Measurements from ENCODE around the gene NHERF1.

Gene NHERF1

DNA sequence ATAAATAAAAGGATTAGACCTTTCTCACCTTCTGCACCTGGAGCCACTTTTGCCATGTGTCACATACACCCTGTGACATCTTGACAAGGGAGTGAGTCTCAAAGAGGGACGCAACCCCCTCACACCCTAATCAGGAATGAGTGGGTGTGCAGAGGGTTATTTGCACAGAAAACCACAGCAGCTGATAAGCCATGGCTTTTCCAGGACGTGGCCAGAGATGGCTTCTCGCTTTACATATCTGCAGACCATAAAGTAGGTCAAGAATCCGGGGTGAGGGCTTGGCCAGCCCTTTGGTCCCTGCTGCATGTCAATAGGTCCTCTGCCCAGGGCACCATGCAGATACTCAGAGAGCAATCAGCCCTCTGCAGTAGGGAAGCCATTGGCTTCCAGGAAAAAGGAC, 33.3 kb upstream of the NHERF1 start:
- H3K36me3 ChIP-seq (ENCODE audit: low read length) = no peaks in the 10 kb centered on the region
- H3K4me2 ChIP-seq (ENCODE audit: low read depth, low read length, poor library complexity, severe bottlenecking) = no peak overlapping the region
- no peak overlapping the region for H3K27ac ChIP-seq (ENCODE audit: low read depth, low read length)
- no peaks in the 10 kb centered on the region for H3F3A ChIP-seq (ENCODE audit: insufficient read depth)
- TF ChIP-seq, protein P1, sequence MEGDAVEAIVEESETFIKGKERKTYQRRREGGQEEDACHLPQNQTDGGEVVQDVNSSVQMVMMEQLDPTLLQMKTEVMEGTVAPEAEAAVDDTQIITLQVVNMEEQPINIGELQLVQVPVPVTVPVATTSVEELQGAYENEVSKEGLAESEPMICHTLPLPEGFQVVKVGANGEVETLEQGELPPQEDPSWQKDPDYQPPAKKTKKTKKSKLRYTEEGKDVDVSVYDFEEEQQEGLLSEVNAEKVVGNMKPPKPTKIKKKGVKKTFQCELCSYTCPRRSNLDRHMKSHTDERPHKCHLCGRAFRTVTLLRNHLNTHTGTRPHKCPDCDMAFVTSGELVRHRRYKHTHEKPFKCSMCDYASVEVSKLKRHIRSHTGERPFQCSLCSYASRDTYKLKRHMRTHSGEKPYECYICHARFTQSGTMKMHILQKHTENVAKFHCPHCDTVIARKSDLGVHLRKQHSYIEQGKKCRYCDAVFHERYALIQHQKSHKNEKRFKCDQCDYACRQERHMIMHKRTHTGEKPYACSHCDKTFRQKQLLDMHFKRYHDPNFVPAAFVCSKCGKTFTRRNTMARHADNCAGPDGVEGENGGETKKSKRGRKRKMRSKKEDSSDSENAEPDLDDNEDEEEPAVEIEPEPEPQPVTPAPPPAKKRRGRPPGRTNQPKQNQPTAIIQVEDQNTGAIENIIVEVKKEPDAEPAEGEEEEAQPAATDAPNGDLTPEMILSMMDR (IDR thresholded peaks at IDR 0.05; ENCODE audit: insufficient read depth, low read length, poor library complexity, severe bottlenecking) = no peak
- no peak for TF ChIP-seq EZH2phosphoT487 (conservative IDR thresholded peaks at IDR 0.05; ENCODE audit: low read length)
- H4K20me1 ChIP-seq (ENCODE audit: low read depth, low read length) = no peaks in the 10 kb centered on the region
- H3K4me3 ChIP-seq (ENCODE audit: insufficient read depth, low read length, poor library complexity, severe bottlenecking) = no peak overlapping the region
- no peaks in the 10 kb centered on the region for H3K9me3 ChIP-seq (ENCODE audit: insufficient read depth, low read length)
- peaks cover 2% of the 10 kb centered on the region; the same call in 1 of the 2 replicates for H3K27me3 ChIP-seq (ENCODE audit: low read length)
- no peaks in the 10 kb centered on the region for H3K9me2 ChIP-seq (replicated peaks; ENCODE audit: insufficient read depth, low read length)
- H3K79me2 ChIP-seq (ENCODE audit: insufficient read depth, low read length) = no peaks in the 10 kb centered on the region
- no peak overlapping the region for H3K9ac ChIP-seq (ENCODE audit: low read length)
- H2AFZ ChIP-seq (ENCODE audit: low read depth, low read length, severe bottlenecking) = no peak overlapping the region

DNA sequence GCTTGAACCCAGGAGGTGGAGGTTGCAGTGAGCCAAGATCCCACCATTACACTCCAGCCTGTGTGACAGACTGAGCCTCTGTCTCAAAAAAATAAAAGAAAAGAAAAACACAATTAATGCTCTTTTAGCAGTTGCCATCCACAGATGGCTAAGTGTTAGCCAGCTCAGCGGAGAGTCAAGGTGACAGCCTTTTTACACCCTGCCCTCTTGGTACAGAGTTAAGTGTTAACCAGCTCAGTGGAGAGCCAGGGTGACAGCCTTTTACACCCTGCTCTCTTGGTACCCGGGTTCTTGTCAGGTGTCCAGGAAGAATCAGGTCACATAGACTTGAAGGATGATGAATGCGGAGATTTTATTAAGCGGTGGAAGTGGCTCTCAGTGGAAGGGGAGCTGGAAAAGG, 27.9 kb upstream of the NHERF1 start:
- Histone ChIP-seq H3K4me3 (ENCODE audit: insufficient read depth, low read length, poor library complexity, severe bottlenecking) (no peak overlapping the region), H3K36me3 (ENCODE audit: low read length) (no peaks in the 10 kb centered on the region), H4K20me1 (ENCODE audit: low read depth, low read length) (no peaks in the 10 kb centered on the region), H3K27me3 (ENCODE audit: low read length) (no peaks in the 10 kb centered on the region), H3K9me3 (ENCODE audit: insufficient read depth, low read length) (no peaks in the 10 kb centered on the region), H3K27ac (ENCODE audit: low read depth, low read length) (no peak overlapping the region), H3F3A (ENCODE audit: insufficient read depth) (no peaks in the 10 kb centered on the region), H3K4me2 (ENCODE audit: low read depth, low read length, poor library complexity, severe bottlenecking) (no peak overlapping the region), H3K79me2 (ENCODE audit: insufficient read depth, low read length) (no peaks in the 10 kb centered on the region), H3K9me2 (replicated peaks; ENCODE audit: insufficient read depth, low read length) (no peaks in the 10 kb centered on the region), H2AFZ (ENCODE audit: low read depth, low read length, severe bottlenecking) (no peak overlapping the region), H3K9ac (ENCODE audit: low read length) (no peak overlapping the region)
- TF ChIP-seq EZH2phosphoT487 (conservative IDR thresholded peaks at IDR 0.05; ENCODE audit: low read length) = no peak
- TF ChIP-seq, protein P1 (IDR thresholded peaks at IDR 0.05; ENCODE audit: insufficient read depth, low read length, poor library complexity, severe bottlenecking) = no peak

DNA sequence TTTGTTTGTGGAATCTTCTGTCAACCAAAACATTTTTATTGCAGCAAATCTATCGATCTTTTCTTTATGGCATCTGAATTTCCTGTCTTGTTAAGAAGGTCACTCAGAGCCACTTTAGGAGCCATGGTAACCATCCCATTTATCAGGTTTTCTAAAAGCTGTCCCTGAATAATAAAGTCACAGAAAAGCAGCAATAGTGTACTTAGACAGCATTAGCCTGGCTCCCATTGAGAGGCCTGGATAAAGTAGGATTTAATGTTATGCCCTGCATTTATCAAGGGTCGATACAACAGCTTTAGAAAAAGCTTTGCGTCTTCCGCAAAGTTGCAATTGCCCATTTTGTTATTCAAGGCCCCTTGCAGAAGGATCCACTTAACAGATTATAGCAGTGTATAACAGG, 25.6 kb upstream of the NHERF1 start:
- H3K9me2 ChIP-seq (replicated peaks; ENCODE audit: insufficient read depth, low read length) = no peaks in the 10 kb centered on the region
- no peaks in the 10 kb centered on the region for H3K36me3 ChIP-seq (ENCODE audit: low read length)
- no peak overlapping the region for H3K9ac ChIP-seq (ENCODE audit: low read length)
- no peaks in the 10 kb centered on the region for H3F3A ChIP-seq (ENCODE audit: insufficient read depth)
- no peaks in the 10 kb centered on the region for H4K20me1 ChIP-seq (ENCODE audit: low read depth, low read length)
- TF ChIP-seq EZH2phosphoT487 (conservative IDR thresholded peaks at IDR 0.05; ENCODE audit: low read length) = no peak
- TF ChIP-seq, protein P1 (IDR thresholded peaks at IDR 0.05; ENCODE audit: insufficient read depth, low read length, poor library complexity, severe bottlenecking) = no peak
- no peak overlapping the region for H2AFZ ChIP-seq (ENCODE audit: low read depth, low read length, severe bottlenecking)
- no peak overlapping the region for H3K4me2 ChIP-seq (ENCODE audit: low read depth, low read length, poor library complexity, severe bottlenecking)
- no peaks in the 10 kb centered on the region for H3K9me3 ChIP-seq (ENCODE audit: insufficient read depth, low read length)
- H3K79me2 ChIP-seq (ENCODE audit: insufficient read depth, low read length) = no peaks in the 10 kb centered on the region
- no peak overlapping the region for H3K4me3 ChIP-seq (ENCODE audit: insufficient read depth, low read length, poor library complexity, severe bottlenecking)
- H3K27me3 ChIP-seq (ENCODE audit: low read length) = no peaks in the 10 kb centered on the region
- H3K27ac ChIP-seq (ENCODE audit: low read depth, low read length) = no peak overlapping the region
